Transverse colon (tissue), 3 donors: ENCODE results near the gene ARL15.

Source experiments
- POLR2A ChIP-seq: fragments of 450-650 bp; IDR thresholded peaks from one replicate; pipeline ENCODE4 v1.6.1; 2016; ENCODE audit warnings: antibody characterized with exemption, mild to moderate bottlenecking, moderate library complexity
- TF ChIP-seq, protein P1 (sequence below), 5 experiments: fragments of 200-600 bp in 3 of 5; fragments of 450-650 bp in 2 of 5; sonication (generic) in 3 of 5; IDR thresholded peaks; 1 replicate in 2 of 5; 2 replicates in 3 of 5; pipeline ENCODE4 v1.5.1; 2016 to 2017; ENCODE audit warnings: antibody characterized with exemption in 5 of 5, inconsistent platforms in 3 of 5, mild to moderate bottlenecking in 2 of 5, moderate library complexity in 1 of 5

DNA sequence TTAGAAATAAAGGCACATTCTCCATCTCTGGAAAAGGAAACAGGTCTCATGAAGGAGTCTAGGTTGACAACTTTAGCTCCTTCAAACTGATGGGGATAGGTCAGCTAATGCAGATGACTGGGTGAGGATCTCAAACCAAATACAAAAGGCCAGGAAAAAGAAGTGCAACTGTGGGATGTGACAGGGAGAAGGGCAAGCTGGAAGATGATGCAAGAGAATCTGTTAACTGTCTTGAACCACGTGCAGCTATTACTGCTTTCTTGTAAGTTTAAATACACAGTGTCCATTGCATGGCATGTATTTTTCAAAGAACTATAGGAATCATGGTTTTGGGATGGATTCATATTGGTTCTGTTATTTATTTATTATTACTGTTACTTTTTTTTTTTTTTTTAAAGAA is 418.1 kb downstream of the ARL15 start:
- TF ChIP-seq POLR2A: no peak
- TF ChIP-seq, protein P1, sequence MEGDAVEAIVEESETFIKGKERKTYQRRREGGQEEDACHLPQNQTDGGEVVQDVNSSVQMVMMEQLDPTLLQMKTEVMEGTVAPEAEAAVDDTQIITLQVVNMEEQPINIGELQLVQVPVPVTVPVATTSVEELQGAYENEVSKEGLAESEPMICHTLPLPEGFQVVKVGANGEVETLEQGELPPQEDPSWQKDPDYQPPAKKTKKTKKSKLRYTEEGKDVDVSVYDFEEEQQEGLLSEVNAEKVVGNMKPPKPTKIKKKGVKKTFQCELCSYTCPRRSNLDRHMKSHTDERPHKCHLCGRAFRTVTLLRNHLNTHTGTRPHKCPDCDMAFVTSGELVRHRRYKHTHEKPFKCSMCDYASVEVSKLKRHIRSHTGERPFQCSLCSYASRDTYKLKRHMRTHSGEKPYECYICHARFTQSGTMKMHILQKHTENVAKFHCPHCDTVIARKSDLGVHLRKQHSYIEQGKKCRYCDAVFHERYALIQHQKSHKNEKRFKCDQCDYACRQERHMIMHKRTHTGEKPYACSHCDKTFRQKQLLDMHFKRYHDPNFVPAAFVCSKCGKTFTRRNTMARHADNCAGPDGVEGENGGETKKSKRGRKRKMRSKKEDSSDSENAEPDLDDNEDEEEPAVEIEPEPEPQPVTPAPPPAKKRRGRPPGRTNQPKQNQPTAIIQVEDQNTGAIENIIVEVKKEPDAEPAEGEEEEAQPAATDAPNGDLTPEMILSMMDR (IDR thresholded peaks at IDR 0.05): no peak
